Activated naive CD8-positive, alpha-beta T cell (primary cell): ENCODE results near the gene CAMTA1.

Source experiments
- H3K27ac Mint-ChIP-seq: one replicate; pipeline ENCODE4 v1.8.0; 2021; ENCODE audit warnings: mixed read lengths
- H3K27me3 Mint-ChIP-seq: one replicate; pipeline ENCODE4 v1.8.0; 2021; ENCODE audit warnings: mixed read lengths
- H3K36me3 Mint-ChIP-seq: one replicate; pipeline ENCODE4 v1.8.0; 2021; ENCODE audit warnings: mixed read lengths
- H3K4me1 Mint-ChIP-seq: one replicate; pipeline ENCODE4 v1.8.0; 2021; ENCODE audit warnings: low read depth, mixed read lengths
- H3K4me3 Mint-ChIP-seq: one replicate; pipeline ENCODE4 v1.8.0; 2021; ENCODE audit warnings: mild to moderate bottlenecking, mixed read lengths
- H3K9me3 Mint-ChIP-seq: one replicate; pipeline ENCODE4 v1.8.0; 2021; ENCODE audit warnings: low read depth, mixed read lengths

Gene CAMTA1

DNA sequence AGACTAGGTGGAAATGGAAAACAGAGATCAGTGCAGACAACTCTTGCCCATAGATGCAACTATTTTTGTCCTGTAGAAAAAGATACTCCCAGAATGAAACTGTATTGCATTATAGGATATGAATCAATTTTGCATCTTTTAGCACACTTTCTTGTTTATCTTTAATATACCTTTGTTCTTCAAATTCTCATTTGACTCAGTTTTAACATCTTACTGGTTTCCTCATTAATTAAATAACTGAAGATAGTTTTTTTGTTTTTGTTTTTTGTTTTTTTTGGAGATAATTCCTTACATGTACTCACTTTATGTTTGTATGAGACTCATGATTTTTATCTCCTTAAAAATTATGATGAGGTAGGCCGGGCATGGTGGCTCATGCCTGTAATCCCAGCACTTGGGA lies 10.9 kb upstream of the CAMTA1 start:
- H3K36me3 Mint-ChIP-seq: no peaks in the 10 kb centered on the region
- H3K4me1 Mint-ChIP-seq: peaks cover 1% of the 10 kb centered on the region
- H3K27me3 Mint-ChIP-seq: peaks cover 7% of the 10 kb centered on the region
- no peak overlapping the region for H3K4me3 Mint-ChIP-seq
- H3K9me3 Mint-ChIP-seq: no peaks in the 10 kb centered on the region
- H3K27ac Mint-ChIP-seq: no peak overlapping the region

DNA sequence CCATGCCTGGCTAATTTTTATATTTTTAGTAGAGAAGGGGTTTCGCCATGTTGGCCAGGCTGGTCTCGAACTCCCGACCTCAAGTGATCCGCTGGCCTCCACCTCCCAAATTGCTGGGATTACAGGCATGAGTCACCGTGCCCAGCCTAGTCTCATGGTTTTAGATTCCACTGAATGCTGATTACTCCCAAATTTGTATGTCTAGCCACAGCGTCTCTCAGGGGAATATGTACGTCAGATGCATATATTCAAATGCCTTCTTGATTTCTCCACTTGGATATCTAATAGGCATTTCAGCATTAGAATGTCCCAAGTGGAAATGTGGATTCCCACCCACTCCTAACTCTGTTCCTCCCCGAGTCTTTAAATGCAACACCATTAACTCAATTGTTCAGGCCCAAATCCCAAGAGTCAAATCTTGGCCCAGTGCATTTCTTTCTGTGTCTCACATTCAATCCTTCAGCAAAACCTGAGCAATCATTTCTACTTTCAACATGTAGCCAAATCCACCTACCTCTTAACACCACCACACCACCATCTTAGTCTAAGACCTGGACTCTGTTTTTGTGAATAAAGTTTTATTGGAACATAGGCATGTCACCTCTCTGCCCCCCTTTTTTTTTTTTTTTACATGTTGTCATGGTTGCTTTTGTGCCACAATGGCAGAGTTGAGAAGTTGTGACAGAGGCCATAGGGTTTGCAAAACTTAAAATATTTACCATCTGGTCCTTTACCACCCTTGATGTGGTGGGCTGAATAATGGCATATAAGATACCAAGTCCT lies 9.8 kb upstream of the CAMTA1 start:
- no peak overlapping the region for H3K27ac Mint-ChIP-seq
- no peaks in the 10 kb centered on the region for H3K36me3 Mint-ChIP-seq
- no peaks in the 10 kb centered on the region for H3K9me3 Mint-ChIP-seq
- H3K4me3 Mint-ChIP-seq: no peak overlapping the region
- peaks cover 6% of the 10 kb centered on the region for H3K27me3 Mint-ChIP-seq
- peaks cover 1% of the 10 kb centered on the region for H3K4me1 Mint-ChIP-seq

DNA sequence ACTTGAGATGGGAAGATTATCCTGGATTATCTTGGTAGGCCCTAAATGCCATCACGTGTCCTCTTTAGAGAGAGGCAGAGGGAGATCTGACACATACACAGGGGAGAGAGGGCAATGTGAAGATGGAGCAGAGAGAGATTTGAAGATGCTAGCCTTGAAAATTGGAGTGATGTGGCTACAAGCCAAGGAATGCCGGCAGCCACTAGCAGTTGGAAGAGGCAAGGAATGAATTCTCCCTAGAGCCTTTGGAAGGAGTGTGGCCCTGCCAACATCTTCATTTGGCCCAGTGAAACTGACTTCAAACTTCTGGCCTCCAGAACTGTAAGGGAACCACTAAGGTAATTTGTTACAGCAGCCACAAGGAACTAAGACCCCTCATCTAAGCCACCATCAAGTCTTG lies 8.9 kb upstream of the CAMTA1 start:
- Mint-ChIP-seq H3K36me3 (no peaks in the 10 kb centered on the region), H3K4me1 (peaks cover 1% of the 10 kb centered on the region), H3K27me3 (peaks cover 6% of the 10 kb centered on the region), H3K4me3 (no peak overlapping the region), H3K27ac (no peak overlapping the region), H3K9me3 (no peaks in the 10 kb centered on the region)

DNA sequence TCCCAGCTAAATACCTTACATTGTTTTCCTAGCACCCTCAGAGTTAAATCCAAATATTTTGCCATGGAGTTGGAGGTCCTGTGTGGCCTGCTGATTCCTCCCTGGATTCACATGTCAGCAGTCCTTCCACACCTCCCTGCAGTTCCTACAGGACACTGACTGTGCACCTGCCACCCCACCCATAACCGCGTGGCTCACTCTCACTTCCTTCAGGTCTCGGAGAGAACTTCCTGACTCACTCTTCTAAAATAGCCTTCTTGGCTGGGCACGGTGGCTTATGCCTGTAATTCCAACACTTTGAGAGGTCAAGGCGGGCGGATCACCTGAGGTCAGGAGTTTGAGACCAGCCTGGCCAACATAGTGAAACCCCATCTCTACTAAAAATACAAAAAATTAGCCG lies 8.4 kb upstream of the CAMTA1 start:
- Mint-ChIP-seq H3K9me3 (no peaks in the 10 kb centered on the region), H3K4me1 (peaks cover 1% of the 10 kb centered on the region), H3K27ac (no peak overlapping the region), H3K36me3 (no peaks in the 10 kb centered on the region), H3K27me3 (peaks cover 6% of the 10 kb centered on the region), H3K4me3 (no peak overlapping the region)

DNA sequence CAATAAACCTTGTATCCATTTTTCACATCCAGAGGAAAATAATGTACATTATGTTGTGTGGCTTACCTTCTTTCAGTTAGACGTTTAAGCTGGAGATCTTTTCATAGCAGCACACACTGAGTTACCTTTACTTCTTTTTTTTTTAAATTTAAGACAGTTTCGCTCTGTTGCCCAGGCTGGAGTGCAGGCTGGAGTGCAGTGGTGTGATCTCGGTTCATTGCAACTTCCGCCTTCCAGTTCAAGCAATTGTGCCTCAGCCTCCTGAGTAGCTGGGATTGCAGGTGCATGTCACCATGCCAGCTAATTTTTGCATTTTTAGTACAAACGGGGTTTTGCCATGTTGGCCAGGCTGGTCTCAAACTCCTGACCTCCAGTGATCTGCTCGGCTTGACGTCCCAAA lies 7.4 kb upstream of the CAMTA1 start:
- no peaks in the 10 kb centered on the region for H3K36me3 Mint-ChIP-seq
- peaks cover 1% of the 10 kb centered on the region for H3K4me1 Mint-ChIP-seq
- no peak overlapping the region for H3K4me3 Mint-ChIP-seq
- no peak overlapping the region for H3K27ac Mint-ChIP-seq
- peaks cover 6% of the 10 kb centered on the region for H3K27me3 Mint-ChIP-seq
- no peaks in the 10 kb centered on the region for H3K9me3 Mint-ChIP-seq

DNA sequence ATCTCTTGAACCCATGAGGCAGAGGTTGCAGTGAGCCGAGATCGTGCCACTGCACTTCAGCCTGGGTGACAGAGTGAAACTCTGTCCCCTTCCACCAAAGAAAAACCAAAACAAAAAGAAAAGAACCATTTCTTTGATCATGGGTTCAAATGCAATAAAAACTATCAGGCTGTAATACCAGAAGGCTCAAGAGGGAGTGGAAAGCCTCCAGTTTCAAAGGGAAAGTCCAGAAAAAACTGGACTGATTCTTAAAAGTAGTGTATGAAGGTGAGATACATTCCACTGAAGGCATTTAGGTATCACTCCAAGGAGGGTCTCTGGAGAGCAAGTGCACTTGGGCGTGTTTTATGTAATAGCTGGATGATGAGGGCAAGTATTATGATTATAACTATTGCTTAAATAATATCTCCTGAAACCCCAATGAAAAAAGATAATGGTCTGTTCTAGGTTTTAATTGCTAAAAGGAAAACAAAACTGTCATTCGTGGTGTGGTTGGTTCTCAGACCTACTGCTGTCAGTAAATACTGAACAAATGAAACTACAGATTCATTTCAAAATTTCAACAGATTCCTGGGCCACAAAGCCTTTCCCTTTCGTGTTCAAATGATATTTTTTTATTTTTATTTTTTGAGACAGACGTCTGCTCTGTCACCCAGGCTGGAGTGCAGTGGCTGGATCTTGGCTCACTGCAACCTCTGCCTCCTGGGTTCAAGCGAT lies 6.0 kb upstream of the CAMTA1 start:
- Mint-ChIP-seq H3K27me3 (peaks cover 6% of the 10 kb centered on the region), H3K36me3 (no peaks in the 10 kb centered on the region), H3K9me3 (no peaks in the 10 kb centered on the region), H3K4me3 (no peak overlapping the region), H3K27ac (no peak overlapping the region), H3K4me1 (peaks cover 11% of the 10 kb centered on the region)

DNA sequence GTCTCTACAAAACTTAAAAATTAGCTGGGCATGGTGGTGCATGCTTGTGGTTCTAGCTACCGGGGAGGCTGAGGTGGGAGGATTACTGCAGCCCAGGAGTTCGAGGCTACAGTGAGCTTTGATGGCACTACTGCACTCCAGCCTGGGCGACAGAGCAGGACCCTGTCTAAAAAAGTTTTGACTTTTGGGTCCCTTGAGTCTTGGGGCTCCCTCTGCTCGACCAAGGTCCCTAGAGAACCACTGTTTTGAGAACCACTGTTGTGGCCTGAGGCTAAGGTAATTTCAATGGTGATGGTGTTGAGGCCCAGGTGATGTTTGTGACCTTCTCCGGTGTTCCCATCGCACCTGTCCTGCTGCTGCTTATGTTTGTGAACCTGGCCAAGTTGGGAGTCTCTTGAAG lies 3.1 kb upstream of the CAMTA1 start:
- Mint-ChIP-seq H3K27ac (no peak overlapping the region), H3K4me1 (peaks cover 21% of the 10 kb centered on the region), H3K36me3 (no peaks in the 10 kb centered on the region), H3K4me3 (no peak overlapping the region), H3K9me3 (no peaks in the 10 kb centered on the region), H3K27me3 (peaks cover 3% of the 10 kb centered on the region)

DNA sequence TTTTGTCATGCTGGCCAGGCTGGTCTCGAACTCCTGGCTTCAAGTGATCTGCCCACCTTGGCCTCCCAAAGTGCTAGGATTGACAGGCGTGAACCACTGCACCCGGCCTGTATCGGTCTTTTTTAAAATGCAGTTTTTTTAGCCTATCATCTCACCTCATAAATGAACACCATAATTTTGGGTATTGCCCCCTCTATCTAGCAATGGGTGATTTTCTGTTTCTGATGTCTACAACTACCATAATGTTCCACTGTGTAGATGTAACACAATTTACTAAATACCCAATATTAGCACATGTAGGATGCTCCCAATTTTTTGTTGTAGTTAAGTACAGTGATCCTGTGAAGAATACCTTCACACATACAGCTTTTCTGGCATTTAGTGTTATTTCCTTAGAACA lies 2.0 kb upstream of the CAMTA1 start:
- peak overlapping the region; percentile 73 for H3K27ac Mint-ChIP-seq
- no peaks in the 10 kb centered on the region for H3K9me3 Mint-ChIP-seq
- H3K36me3 Mint-ChIP-seq: peaks cover under 1% of the 10 kb centered on the region
- H3K4me3 Mint-ChIP-seq: peak overlapping the region; percentile 87
- H3K4me1 Mint-ChIP-seq: peaks cover 29% of the 10 kb centered on the region
- no peaks in the 10 kb centered on the region for H3K27me3 Mint-ChIP-seq

DNA sequence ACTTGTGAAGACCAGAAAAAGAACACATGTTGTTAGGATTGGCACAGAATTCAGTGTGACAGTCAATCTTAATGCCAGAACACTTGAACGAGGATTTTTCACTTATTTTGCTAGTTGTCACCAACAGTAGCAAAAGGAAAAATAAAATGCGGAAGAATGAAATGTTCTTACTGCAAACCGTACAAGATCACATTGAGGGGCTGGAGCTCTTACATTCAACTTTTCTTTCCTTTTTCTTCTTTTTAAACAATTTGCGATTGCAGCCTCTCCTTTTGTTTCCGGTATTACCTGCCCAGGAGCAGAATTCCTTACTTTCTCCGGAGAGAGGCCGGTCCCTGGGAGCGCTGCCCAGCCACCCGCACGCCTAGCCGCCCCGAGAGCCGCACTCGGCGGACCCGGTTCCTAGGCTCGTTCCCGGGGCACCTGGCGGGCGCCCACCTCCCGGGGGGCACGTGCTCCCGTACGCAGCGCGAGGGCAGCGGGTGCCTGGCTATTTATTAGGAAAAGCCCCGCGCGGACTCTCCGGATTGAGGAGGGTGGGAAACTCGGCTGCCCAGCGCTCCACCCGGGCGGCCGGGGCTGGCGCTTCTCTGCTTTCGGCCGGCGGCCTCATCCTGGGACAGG lies 1.2 kb upstream of the CAMTA1 start:
- Mint-ChIP-seq H3K9me3 (no peaks in the 10 kb centered on the region), H3K4me3 (peak overlapping the region; percentile 87), H3K36me3 (peaks cover 3% of the 10 kb centered on the region), H3K27ac (peak overlapping the region; percentile 82), H3K4me1 (peaks cover 37% of the 10 kb centered on the region), H3K27me3 (no peaks in the 10 kb centered on the region)

DNA sequence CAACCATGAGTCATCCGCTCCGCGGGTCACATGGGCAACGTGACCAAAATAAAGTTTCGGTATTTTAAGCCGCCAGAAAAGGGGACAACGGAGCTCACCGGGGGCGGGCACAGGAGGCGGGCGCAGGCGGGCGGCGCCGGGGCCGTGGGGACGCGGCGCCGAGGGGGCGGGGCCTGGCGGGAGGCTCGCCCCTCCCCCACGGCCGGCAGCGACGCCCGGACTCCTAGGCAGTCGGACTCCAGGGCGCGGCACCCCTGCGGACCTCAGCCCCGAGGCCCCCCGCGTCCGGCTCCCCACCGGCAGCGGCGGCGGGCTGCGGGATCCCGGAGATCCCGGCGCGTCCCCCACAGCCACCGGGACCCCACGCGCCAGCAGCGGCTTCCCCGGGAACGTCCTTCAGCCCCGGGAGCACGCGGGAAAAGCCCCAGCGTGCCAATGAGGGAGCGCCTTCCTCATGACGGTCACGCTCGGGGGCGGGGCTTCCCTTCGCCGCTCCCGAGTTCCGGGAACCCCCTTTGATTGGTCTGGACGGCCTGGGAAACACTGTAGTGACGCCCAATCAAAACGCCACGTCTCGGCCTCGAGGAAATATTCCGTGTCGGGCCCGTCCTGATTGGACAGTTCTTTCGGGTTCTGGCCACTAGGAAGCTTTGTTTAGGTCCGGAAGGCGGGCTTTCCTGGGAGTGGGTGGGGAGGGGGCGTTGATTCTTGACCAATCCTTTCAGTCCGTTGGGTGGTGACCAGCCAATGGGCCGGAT lies 515 bp upstream of the CAMTA1 start:
- H3K4me1 Mint-ChIP-seq: peaks cover 42% of the 10 kb centered on the region
- no peaks in the 10 kb centered on the region for H3K27me3 Mint-ChIP-seq
- peak overlapping the region; percentile 89 for H3K4me3 Mint-ChIP-seq
- peak overlapping the region; percentile 86 for H3K27ac Mint-ChIP-seq
- no peaks in the 10 kb centered on the region for H3K9me3 Mint-ChIP-seq
- peaks cover 3% of the 10 kb centered on the region for H3K36me3 Mint-ChIP-seq

DNA sequence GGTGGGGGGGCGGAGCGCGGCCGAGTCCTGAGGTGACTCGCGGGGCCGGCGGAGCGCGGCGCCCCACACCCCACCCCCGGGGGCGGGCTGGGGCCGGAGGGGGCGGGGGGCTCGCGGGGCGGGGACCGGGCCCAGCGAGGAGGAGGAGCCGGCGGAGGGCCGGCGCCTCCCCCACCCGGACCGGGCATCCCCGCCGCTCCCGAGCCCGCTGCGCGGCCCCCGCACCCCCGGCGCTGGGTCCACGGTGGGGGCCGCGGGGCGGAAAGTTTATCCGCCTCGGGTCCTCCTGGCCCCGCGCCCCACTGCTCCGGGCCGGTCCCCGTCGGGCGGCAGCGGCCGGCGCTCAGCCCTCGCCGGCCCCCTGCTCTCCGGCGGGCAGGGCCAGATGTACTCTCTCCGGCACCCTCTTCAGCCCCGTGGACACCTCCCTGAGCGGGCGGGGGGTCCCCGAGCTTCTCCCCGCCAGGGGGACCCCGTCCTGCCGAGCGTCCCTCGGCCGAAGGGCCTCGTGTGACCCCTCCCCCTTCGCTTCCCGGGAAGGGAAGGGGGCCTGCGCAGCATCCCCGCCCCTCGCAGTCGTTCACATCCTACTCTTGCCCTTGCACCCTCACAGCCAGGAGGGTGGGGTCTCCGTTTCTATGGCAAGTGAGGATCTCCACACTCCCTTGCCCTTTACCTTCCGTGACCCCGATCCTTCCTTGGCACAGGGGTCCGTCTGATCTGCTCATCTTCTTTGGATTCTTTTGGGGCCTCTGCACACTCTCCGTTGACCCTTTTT lies 663 bp downstream of the CAMTA1 start:
- peaks cover 3% of the 10 kb centered on the region for H3K36me3 Mint-ChIP-seq
- H3K9me3 Mint-ChIP-seq: no peaks in the 10 kb centered on the region
- peak overlapping the region; percentile 98 for H3K27ac Mint-ChIP-seq
- peak overlapping the region; percentile 96 for H3K4me3 Mint-ChIP-seq
- H3K27me3 Mint-ChIP-seq: no peaks in the 10 kb centered on the region
- peaks cover 50% of the 10 kb centered on the region for H3K4me1 Mint-ChIP-seq

DNA sequence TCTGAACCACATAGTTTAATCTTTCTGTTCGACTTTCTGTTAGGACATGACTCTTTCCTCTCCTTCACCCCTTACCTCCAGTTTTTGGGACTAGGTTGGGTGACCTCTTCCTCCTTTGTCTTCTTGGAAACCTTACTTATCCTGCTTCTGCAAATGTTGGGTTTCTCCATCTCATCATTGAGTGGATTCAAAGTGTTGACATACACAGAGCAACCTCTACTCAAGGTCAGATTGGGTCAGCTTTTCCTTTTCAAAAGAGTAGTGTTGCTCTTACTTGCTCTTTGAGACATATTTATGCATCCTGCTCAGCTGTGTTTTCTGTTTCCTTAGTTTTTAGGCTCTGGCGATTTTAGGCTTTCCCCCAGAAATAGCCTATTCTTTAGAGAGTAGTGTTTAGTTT lies 3.7 kb downstream of the CAMTA1 start:
- H3K9me3 Mint-ChIP-seq: no peaks in the 10 kb centered on the region
- peaks cover 3% of the 10 kb centered on the region for H3K36me3 Mint-ChIP-seq
- no peaks in the 10 kb centered on the region for H3K27me3 Mint-ChIP-seq
- peak overlapping the region; percentile 12 for H3K27ac Mint-ChIP-seq
- peaks cover 60% of the 10 kb centered on the region for H3K4me1 Mint-ChIP-seq
- peak overlapping the region; percentile 62 for H3K4me3 Mint-ChIP-seq

DNA sequence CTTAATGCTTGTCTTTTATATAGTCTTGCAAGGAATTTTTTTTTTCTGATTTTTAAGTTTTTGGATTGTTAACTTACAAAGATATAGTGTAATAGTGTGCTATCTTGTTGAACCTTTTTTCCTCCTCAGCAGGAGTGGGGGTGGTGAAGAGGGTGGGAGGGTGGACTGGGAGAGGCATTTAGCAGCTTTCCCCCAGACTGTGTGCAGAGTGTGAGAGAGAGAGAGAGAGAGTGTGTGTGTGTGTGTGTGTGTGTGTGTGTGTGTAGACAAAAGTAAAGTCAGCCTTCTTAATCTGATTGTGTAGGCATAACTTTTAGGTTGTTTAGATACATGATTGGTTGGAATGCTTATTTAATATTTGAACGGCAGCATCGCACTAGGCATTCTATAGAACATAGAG lies 4.9 kb downstream of the CAMTA1 start:
- peaks cover 65% of the 10 kb centered on the region for H3K4me1 Mint-ChIP-seq
- H3K36me3 Mint-ChIP-seq: peaks cover 3% of the 10 kb centered on the region
- no peaks in the 10 kb centered on the region for H3K27me3 Mint-ChIP-seq
- no peak overlapping the region for H3K4me3 Mint-ChIP-seq
- no peaks in the 10 kb centered on the region for H3K9me3 Mint-ChIP-seq
- H3K27ac Mint-ChIP-seq: peak overlapping the region; percentile 46

DNA sequence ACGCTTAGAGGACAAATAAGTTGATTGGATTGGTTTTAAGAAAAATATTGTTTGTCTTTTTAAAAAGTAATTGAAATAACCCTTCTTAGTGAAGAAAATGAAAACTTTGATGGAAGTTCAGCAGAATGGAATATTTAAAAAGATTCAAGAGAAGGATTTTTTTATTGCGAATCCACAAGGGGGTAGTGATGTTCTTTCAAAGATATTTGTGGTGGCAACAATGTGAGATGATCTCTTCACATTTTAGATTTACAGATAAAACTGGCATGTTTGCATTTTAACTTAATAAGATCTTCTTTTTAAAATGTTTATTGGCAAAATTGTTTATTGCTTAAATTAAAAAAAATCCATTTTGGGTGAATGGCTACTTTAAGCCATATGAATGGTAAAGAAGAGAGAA lies 8.9 kb downstream of the CAMTA1 start:
- H3K27me3 Mint-ChIP-seq: no peaks in the 10 kb centered on the region
- no peak overlapping the region for H3K4me3 Mint-ChIP-seq
- H3K4me1 Mint-ChIP-seq: peaks cover 45% of the 10 kb centered on the region
- no peak overlapping the region for H3K27ac Mint-ChIP-seq
- H3K9me3 Mint-ChIP-seq: no peaks in the 10 kb centered on the region
- H3K36me3 Mint-ChIP-seq: no peaks in the 10 kb centered on the region
